Duodenal mucosa (tissue), 2 donors: ENCODE data around the gene HES7.
A peak's percentile ranks its signal among the peaks of the same experiment; 100 is the strongest.

ENCODE experiments used
- H3K27ac ChIP-seq: one replicate; pipeline ENCODE4 v1.7.0; 2013; ENCODE audit warnings: low read depth, low read length
- H3K27me3 ChIP-seq, 2 donors: one replicate each; pipeline ENCODE4 v1.7.0; 2013; ENCODE audit warnings: low read length in 2 of 2, control low read depth in 1 of 2; ENCODE audit not compliant: insufficient read depth in 2 of 2, control insufficient read depth in 1 of 2
- H3K36me3 ChIP-seq, 2 donors: one replicate each; pipeline ENCODE4 v1.7.0; 2013; ENCODE audit warnings: low read length in 2 of 2, control low read depth in 1 of 2; ENCODE audit not compliant: insufficient read depth in 2 of 2, control insufficient read depth in 1 of 2
- H3K4me1 ChIP-seq, 2 donors: one replicate each; pipeline ENCODE4 v1.7.0; 2013; ENCODE audit warnings: low read length in 2 of 2, control low read depth in 1 of 2; ENCODE audit not compliant: insufficient read depth in 2 of 2, control insufficient read depth in 1 of 2
- H3K4me3 ChIP-seq, 2 donors: one replicate each; pipeline ENCODE4 v1.7.0; 2013; ENCODE audit warnings: low read length in 2 of 2, low read depth in 1 of 2
- H3K9ac ChIP-seq, 2 donors: one replicate each; pipeline ENCODE4 v1.7.0; 2013; ENCODE audit warnings: low read length in 2 of 2, low read depth in 1 of 2
- H3K9me3 ChIP-seq, 2 donors: one replicate each; pipeline ENCODE4 v1.7.0; 2013; ENCODE audit warnings: low read length in 2 of 2, control low read depth in 1 of 2; ENCODE audit not compliant: control insufficient read depth in 1 of 2

Gene HES7

DNA sequence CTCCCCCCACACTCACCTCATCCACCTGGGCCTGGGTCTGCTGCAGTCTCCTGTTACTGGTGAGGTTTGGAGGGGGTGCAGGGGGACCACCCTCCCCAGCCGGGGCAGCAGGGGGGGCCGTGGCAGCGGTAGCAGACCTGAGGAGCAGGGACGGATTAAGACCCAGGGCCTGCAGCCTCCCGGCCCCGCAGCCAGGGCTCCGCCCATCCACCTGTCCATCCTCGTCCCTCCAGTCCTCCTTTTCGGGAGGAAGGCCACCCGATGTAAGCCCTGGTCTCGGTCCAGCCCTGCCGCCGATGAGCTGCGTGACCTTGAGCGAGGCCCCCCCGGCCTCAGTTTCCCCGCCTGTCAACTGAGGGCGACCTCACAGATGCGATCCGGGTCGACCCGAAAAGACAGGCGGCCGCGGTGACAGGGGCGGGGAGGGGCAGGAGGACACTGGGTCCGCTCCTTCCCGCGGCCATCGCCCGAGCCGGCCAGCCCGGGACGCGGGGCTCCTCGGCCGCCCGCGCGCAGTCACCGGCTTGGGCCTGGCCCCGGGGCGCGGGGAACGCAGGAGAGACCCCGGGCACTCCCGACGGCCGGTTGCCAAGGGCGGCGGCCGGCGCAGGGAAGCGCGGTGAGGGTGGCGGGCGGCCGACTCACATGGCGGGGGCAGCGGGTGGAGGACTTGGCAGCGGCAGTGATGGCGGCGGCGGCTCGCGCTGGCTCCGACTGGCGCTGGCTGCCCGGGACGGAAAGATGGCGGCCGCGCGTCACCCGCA is 38.5 kb upstream of the HES7 start, which contains the start of gene VAMP2:
Gene VAMP2 (minus strand): TSS at position 716 of the 764 bp plus-strand sequence. CDS start 69 bp downstream, at position 647.
- H3K27me3 ChIP-seq = no peaks in the 10 kb centered on the region
- H3K9ac ChIP-seq = peak within 1 kb of the TSS; percentile 93 to 98
- H3K36me3 ChIP-seq = peaks cover 14 to 19% of the 10 kb centered on the region in 2 donors
- H3K4me3 ChIP-seq = peak within 1 kb of the TSS; percentile 91 to 94
- no peaks in the 10 kb centered on the region for H3K9me3 ChIP-seq
- peaks cover 38 to 40% of the 10 kb centered on the region in 2 donors for H3K4me1 ChIP-seq
- H3K27ac ChIP-seq = peak within 1 kb of the TSS; percentile 94

DNA sequence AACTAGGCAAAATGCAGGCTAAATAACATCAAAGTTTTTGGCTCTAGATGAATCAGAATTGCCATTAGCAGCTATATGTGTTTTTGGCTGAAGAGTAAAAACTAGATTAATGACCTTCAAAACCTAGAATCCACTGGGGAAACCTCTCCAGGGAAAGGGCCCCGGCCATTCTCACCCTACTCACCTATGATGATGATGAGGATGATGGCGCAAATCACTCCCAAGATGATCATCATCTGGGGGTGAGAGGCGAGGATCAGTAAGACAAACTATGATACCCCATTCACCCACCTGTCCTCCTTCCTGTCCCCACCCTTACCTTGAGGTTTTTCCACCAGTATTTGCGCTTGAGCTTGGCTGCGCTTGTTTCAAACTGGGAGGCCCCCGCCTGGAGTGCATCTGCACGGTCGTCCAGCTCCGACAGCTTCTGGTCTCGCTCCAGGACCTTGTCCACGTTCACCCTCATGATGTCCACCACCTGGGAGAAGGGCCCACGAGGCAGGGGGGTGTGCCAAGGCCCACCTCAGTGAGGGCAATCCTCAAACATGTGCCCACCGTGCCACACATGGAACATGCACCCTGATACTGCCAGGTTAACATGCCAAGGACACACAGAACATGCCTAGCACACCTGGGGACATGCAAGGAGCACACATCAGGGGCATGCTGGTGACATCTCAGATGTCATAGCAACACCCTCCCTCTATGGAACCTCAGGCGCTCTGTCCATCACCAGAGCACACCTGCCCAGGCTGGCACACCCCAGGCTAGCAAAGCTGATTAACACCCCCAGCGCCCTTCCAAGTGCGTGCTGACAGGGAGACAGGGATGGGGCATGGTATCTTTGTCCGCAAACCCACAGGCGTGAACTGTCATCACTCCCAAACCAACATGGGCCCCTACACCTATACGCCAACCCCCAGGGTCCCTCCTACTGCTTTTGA is 37.7 kb upstream of the HES7 start:
- Histone ChIP-seq H3K4me1 (peaks cover 40 to 44% of the 10 kb centered on the region in 2 donors), H3K36me3 (peaks cover 14 to 19% of the 10 kb centered on the region in 2 donors), H3K9ac (peak overlapping the region; percentile 93 to 98), H3K27me3 (no peaks in the 10 kb centered on the region), H3K9me3 (no peaks in the 10 kb centered on the region), H3K27ac (peak overlapping the region; percentile 94), H3K4me3 (peak overlapping the region; percentile 91 to 94)

DNA sequence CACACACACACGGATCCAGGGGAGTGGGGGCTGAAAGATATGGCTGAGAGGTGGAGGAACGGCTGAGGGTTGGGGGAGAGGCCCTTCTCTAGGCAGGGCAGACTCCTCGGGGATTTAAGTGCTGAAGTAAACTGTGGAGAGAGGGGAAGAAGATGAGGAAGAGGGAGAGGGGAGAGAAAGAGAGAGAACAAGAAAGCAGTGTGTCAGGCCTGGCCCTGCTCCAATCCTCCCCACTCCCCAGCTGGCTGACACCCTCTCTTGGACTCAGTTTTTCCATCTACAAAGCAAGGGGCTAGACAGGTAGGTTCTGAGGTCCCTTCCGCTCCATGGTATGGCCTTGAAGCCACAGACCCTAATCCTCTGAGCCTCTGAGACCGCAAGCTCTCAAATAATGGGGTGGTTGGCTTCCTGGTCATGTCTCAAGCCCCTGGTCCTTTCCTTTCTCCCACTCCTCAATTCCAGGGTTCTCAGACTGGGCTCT is 36.9 kb upstream of the HES7 start:
- H3K4me1 ChIP-seq = peaks cover 40 to 45% of the 10 kb centered on the region in 2 donors
- no peaks in the 10 kb centered on the region for H3K9me3 ChIP-seq
- H3K27ac ChIP-seq = no peak overlapping the region
- peak overlapping the region; percentile 93 to 98 for H3K9ac ChIP-seq
- H3K36me3 ChIP-seq = peaks cover 14 to 19% of the 10 kb centered on the region in 2 donors
- H3K27me3 ChIP-seq = no peaks in the 10 kb centered on the region
- H3K4me3 ChIP-seq = no peak overlapping the region

DNA sequence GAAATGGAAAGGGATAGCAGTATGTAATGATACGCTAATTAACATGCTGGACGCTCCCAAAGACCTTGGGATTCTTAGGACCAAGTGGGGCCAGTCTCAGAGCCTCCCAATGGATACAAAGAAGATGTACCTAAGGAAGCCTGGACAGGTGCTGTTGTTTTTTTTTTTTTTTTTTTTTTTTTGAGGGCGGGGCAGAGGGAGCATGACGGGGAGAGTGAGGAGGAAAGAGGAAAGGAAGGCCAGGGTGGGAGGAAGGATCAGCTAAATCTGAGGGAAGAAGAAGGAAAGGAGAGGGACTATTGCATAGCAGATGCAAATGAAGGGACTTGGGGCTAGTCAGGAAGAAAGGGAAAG is 36.3 kb upstream of the HES7 start:
- Histone ChIP-seq H3K4me1 (peaks cover 44 to 50% of the 10 kb centered on the region in 2 donors), H3K27ac (no peak overlapping the region), H3K9ac (no peak overlapping the region)

DNA sequence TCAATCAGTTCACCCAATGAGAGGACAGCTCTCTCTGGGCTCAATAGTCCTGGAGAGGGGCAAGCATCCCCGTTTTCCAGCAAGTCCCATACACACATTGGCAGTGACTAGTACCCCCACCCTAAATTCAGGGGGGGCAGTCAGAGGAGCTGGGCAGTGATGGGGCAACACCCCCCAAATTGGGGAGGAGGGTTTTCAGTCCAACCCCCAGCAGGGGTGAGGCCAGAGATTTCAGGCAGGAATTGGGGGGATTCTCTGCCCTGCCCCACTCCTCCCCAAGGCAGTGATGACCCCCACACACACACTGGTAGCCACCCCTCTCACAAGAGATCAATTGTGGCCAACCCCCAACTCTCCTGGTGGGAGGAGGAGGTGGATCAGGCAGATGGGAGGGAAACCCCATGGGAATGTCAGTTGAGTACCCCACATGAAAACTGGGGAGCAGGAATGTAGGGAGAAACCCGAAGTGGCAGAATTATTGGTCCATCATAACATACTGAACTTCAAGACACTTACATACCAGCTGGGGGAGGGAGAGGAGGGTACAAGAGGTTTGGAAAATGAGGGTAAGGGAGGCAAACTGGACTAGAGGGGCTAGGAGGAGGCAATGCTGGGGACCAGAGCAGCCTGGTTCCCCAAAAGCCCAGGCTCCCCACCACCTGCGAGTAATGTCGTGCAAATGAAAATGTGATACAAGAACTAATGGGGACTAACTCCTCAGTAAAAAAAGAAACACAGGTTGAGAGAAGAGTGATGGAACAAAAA is 35.7 kb upstream of the HES7 start:
- Histone ChIP-seq H3K9me3 (no peaks in the 10 kb centered on the region), H3K27me3 (no peaks in the 10 kb centered on the region), H3K27ac (no peak overlapping the region), H3K4me1 (peaks cover 47 to 53% of the 10 kb centered on the region in 2 donors), H3K36me3 (peaks cover 14 to 19% of the 10 kb centered on the region in 2 donors), H3K9ac (no peak overlapping the region), H3K4me3 (no peak overlapping the region)

More for the DNA sequence above, 36.3 kb upstream of the HES7 start:
- H3K36me3 ChIP-seq = peaks cover 14 to 19% of the 10 kb centered on the region in 2 donors
- no peaks in the 10 kb centered on the region for H3K27me3 ChIP-seq
- H3K4me3 ChIP-seq = no peak overlapping the region
- no peaks in the 10 kb centered on the region for H3K9me3 ChIP-seq

DNA sequence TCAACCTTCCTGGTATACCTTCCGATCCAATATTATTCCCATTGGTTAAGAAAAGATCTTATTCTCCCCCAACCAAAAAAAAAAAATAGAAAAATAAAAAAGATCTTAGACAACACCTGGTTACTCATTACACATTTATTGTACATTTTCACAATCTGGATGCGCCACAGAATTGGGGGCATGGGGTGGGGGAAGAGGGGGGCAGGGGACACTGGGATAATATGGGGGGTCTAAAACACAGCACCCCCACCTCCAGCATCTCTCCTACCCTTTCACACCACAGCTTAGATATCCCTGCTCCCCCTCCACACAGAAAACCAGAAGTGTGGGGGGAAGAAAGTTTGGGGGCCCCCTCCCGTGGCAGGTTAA is 35.1 kb upstream of the HES7 start:
- H3K9me3 ChIP-seq = no peaks in the 10 kb centered on the region
- H3K4me3 ChIP-seq = no peak overlapping the region
- no peak overlapping the region for H3K9ac ChIP-seq

DNA sequence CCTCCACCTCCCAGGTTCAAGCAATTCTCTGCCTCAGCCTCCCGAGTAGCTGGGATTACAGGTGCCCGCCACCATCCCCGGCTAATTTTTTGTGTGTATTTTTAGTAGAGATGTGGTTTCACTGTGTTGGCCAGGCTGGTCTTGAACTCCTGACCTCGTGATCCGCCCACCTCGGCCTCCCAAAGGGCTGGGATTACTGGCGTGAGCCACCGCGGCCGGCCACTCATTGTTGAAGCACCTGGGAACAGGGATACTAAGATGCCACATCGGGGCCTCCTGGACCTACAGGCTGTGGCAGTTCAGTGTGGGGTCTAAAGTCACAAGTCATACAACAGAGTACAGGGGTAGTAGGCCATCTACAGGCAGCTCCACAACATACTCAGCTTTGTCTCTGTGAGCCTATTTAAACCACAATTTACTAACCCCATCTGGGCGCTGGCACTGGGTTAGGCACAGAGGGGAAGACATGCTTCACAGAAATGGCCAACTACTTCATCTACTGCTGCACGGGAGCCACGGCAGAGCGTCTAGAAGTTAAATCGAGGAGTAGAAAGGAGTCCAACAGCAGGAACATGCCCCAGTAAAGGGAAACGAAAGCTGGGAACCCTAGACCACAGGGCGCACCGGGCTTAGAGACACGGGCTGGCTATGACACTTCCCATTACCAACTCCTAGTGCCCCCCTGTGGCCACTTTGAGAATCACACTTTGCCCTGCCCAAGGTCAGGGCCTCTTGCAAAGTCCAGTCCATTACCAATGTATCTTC is 34.5 kb upstream of the HES7 start:
- Histone ChIP-seq H3K9me3 (no peaks in the 10 kb centered on the region), H3K9ac (peak overlapping the region; percentile 52 to 93), H3K27me3 (no peaks in the 10 kb centered on the region), H3K4me1 (peaks cover 46 to 51% of the 10 kb centered on the region in 2 donors), H3K4me3 (peak overlapping the region; percentile 43 to 52), H3K36me3 (peaks cover 14 to 19% of the 10 kb centered on the region in 2 donors), H3K27ac (peak overlapping the region; percentile 82)

More for the DNA sequence above, 35.1 kb upstream of the HES7 start:
- H3K4me1 ChIP-seq = peaks cover 47 to 51% of the 10 kb centered on the region in 2 donors
- H3K27me3 ChIP-seq = no peaks in the 10 kb centered on the region
- no peak overlapping the region for H3K27ac ChIP-seq
- H3K36me3 ChIP-seq = peaks cover 14 to 19% of the 10 kb centered on the region in 2 donors

DNA sequence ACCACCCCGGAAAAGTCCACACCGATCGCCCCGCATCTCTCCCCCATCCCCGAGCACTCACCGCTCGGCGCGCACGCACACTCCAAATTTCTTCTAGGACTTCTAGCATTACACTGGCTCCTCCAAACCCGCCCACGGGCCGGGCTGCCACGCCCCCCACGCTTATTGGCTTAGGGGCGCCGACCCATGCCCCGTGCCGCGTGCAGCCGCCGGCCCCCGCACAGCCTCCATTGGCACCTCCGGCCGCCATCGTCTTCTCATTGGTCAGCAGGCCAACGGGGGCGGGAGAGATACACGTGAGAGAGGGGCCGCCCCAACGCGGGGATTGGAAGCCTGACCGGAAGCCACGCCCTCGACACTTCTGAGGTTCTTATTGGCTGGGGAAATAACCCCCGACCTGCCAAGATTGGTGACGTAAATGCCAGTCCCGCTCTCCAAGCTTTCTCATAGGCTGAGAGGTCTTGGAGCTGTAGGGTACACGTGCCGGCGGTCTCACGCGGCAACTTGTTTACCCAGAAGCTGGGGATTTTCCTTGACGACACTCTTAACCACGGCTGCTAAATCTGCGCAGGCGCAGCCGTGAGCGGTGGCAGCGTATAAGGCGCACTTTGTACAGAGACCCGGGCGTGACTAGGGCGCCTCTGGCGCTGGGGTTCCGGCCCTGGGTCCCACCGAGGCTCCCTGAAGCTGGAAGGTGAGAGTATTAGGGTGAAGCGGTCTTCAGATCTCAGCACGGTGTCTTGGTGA is 32.5 kb upstream of the HES7 start:
- H3K4me1 ChIP-seq = peaks cover 48 to 54% of the 10 kb centered on the region in 2 donors
- H3K27ac ChIP-seq = peak overlapping the region; percentile 98
- peak overlapping the region; percentile 100 for H3K9ac ChIP-seq
- H3K27me3 ChIP-seq = no peaks in the 10 kb centered on the region
- H3K4me3 ChIP-seq = peak overlapping the region; percentile 81 to 96
- peaks cover 13 to 16% of the 10 kb centered on the region in 2 donors for H3K36me3 ChIP-seq
- H3K9me3 ChIP-seq = no peaks in the 10 kb centered on the region

DNA sequence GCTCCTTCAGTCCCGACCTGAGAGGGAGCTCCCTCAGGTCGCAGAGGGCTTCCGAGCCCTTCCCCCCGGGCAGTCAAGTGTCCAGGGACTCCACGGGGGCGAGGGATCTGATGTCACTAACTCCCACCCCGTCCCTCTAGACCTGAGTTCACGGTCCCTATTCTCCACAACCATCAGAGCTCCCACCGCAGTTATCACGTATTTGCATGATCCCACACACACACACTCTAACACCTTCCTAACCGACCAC is 32.0 kb upstream of the HES7 start:
- H3K4me1 ChIP-seq = peaks cover 46 to 53% of the 10 kb centered on the region in 2 donors

More for the DNA sequence above, 32.0 kb upstream of the HES7 start:
- Histone ChIP-seq H3K9me3 (no peaks in the 10 kb centered on the region), H3K4me3 (peak overlapping the region; percentile 81 to 96), H3K27ac (peak overlapping the region; percentile 98), H3K36me3 (peaks cover 8 to 11% of the 10 kb centered on the region in 2 donors), H3K27me3 (no peaks in the 10 kb centered on the region), H3K9ac (peak overlapping the region; percentile 100)
